K562 (cell line): Measurements from ENCODE around the gene SYT13.

Experiments
- ATF4 ChIP-seq: fragments of 450-650 bp; formaldehyde crosslinking; IDR thresholded peaks from 2 replicates; pipeline ENCODE4 v1.4.0; 2022; ENCODE audit warnings: mild to moderate bottlenecking, moderate library complexity
- UBTF ChIP-seq, 2 experiments: IDR thresholded peaks; 2 replicates each; pipeline ENCODE4 v1.6.1; 2012; ENCODE audit warnings: improper control_type of control experiment in 2 of 2, low read depth in 2 of 2, low read length in 2 of 2, borderline replicate concordance in 1 of 2

- TF ChIP-seq UBTF (IDR thresholded peaks at IDR 0.05; ENCODE audit: borderline replicate concordance in 1 of 2, low read depth in 2 of 2, low read length in 2 of 2) (no peak), ATF4 (CRISPR knock-in tag) (no peak)
These were observed 14.6 kb upstream of the SYT13 start for GRCh38 chr11:45300715-45301114.
